GM19397 (cell line): ENCODE measurements around the gene AK8.

ENCODE experiments used
- ATAC-seq: cut with Tn5 transposase; IDR thresholded peaks from one replicate; pipeline ENCODE4 v1.9.1; 2021; ENCODE audit warnings: mild to moderate bottlenecking, moderate library complexity; ENCODE audit not compliant: unreplicated experiment

Gene AK8, protein sequence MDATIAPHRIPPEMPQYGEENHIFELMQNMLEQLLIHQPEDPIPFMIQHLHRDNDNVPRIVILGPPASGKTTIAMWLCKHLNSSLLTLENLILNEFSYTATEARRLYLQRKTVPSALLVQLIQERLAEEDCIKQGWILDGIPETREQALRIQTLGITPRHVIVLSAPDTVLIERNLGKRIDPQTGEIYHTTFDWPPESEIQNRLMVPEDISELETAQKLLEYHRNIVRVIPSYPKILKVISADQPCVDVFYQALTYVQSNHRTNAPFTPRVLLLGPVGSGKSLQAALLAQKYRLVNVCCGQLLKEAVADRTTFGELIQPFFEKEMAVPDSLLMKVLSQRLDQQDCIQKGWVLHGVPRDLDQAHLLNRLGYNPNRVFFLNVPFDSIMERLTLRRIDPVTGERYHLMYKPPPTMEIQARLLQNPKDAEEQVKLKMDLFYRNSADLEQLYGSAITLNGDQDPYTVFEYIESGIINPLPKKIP

DNA sequence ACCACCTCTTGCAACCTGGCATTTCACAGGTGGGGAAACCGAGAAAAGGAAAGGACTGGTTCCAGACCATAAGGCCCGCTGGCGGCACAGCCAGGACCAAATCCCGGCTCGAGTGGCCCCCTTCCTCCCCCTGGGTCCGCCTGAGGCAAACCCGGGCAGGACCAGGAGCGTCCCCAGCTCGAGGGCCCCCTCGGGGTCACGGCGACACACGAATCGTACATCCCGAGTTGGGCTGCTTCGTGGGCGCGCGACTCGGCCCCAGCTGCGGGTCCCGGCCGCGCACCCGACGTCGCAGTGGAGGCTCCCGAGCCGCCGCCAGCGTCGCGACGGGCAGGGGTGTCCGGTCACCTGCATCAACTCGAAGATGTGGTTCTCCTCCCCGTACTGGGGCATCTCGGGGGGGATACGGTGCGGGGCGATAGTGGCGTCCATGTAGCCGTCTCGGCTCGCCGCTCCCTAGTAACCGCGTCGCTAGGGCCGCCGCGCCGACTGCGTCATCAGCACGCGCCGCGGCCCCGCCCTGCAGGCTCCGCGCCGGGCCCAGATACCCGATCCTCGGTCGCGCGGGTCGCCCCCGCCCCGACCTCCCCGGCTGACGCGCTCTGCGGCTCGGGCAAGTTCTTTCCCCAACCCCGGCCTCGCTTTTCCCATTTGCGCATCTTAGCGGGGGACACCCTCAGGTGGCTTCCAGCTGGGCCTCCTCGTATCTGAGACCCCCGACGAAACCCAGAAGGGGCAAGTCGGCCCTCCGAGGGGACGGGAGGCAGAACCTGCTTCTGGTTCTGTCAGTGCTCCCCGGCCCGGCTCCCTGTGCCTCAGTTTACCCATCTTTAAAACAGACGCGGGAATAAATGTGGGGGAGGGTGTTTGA, at the start of gene AK8:
AK8 (minus strand) TSS at position 461 of the 871 bp plus-strand sequence; CDS start at position 432, 29 bp downstream.
- peak; percentile 67 for ATAC-seq

DNA sequence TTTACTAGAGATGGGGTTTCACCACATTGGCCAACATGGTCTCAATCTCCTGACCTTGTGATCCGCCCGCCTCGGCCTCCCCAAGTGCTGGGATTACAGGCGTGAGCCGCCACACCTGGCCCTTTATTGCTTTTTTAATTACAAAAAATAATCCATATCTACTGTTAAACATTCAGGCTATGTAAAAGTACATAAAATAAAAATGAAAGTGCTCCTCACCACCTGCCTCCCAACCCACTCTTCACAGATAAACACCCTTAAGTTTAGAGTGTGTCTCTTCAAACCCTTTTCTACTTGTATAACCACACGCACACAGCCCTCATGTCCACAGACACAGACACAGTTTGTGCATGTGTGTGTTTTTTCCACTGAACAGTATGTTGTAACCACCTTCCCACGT, 49.6 kb upstream of the AK8 start:
- ATAC-seq: no peak

DNA sequence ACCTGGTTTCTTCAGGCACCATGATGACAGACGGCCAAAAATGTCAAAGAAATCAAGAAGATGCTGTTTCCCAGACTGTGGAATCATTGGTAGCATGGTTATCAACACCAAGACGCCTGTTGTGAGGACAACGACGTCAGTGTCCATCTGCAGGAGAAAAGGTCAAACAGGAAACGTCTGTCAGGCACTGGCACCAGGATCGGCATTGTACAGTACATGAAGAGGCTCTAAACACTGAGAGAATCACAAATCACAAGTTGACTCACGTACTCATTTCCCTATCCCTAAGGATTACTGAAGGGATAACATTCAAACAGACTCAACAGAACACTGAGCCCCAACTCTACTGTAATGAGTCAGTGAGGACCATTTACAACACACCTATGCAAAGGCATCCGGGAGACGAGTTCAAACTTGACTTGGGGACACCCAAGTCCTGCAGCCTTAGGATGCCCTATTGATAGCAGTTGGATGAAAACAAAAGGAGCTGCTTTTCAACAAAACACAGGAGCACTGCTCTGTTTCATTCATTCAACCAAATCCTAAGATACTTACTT, 45.3 kb upstream of the AK8 start:
- no peak for ATAC-seq

DNA sequence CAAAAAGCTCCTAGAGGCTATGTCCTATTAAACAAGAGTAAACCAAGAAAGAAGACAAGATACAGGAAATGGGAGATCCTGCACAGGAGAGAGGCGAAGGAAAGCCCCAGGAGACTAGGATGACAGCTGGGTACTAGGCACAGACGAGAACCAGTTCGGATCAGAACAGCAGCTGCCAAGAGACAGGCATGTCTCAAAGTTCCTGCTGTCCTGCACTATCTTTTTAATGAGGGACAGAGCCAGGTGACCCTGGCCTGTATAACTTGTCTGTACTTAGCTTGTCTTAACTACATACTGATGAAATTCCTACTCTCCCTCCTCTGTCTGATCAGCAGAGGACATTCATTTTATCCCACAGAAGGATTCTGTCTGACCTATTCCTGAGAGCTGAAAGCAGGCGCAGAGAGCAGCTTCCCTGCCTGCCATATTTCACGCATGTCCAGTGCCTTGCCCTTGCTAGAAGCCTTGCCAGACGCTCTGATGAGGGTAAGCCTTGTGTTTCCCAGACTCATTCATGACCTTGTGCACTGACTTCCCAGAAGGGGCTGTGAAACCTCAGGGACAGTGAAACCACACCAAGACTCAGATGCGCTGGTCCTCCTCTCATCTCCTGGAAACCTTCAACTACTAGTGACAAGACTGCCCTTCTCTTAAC, 41.7 kb upstream of the AK8 start:
- no peak for ATAC-seq

GRCh38 chr9:132914924-132915323, 36.8 kb upstream of the AK8 start:
- no peak for ATAC-seq

GRCh38 chr9:132912131-132912530, 34.0 kb upstream of the AK8 start:
- ATAC-seq: no peak

DNA sequence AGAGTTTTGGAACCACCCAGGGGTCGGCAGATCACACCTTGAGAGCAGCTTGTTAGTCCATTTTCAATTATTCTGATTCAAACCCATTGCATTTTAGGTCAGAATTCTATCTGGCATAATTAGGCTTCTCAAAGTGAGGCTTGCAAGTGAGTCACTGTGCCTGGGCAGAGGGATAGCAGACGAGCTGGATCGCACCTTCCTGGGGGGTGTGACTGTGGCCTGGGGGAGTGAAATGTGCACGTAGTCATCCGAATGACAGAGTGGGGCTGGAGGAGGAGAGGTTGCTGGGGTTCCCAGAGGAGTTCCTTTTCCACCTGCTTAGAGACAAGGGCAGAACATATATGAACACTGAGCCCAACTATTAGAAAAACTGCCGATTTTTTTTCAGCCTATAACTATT, 32.3 kb upstream of the AK8 start:
- no peak for ATAC-seq

GRCh38 chr9:132909311-132909710, 31.2 kb upstream of the AK8 start:
- ATAC-seq: no peak

DNA sequence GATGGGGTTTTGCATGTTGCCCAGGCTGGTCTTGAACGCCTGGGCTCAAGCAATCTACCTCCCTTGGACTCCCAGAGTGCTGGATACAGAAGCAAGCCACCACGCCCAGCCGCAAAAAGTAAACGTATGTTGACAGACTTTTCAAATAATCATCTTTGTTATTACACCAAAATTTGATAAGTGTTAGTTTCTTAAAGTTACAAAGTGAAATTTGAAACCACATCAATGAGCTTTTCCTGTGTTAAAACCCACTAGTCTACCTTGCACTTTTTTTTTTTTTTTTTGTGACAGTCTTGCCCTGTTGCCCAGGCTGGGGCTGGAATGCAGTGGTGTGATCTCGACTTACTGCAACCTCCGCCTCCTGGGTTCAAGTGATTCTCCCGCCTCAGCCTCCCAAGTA, 30.6 kb upstream of the AK8 start:
- ATAC-seq: no peak

DNA sequence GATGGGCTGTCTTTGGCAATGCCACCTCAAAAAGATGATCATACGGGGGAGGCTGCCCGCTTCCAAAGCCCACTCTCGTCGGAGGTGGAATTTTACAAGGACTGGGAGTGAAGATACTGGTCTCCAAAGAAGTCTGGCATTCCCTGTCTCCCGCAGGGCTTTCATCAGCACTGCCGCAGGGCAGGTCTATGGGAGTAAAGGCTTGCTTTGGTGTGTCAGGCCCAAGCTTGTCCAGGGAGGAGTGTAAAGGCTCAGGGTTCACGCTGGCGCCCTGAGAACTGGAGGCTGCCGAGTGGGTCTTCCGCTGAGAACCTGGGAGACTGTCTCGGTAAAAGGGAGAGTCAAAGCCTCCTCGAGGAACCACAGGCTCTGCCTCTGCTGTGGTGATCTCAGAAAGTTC, 27.6 kb upstream of the AK8 start:
- ATAC-seq: no peak

DNA sequence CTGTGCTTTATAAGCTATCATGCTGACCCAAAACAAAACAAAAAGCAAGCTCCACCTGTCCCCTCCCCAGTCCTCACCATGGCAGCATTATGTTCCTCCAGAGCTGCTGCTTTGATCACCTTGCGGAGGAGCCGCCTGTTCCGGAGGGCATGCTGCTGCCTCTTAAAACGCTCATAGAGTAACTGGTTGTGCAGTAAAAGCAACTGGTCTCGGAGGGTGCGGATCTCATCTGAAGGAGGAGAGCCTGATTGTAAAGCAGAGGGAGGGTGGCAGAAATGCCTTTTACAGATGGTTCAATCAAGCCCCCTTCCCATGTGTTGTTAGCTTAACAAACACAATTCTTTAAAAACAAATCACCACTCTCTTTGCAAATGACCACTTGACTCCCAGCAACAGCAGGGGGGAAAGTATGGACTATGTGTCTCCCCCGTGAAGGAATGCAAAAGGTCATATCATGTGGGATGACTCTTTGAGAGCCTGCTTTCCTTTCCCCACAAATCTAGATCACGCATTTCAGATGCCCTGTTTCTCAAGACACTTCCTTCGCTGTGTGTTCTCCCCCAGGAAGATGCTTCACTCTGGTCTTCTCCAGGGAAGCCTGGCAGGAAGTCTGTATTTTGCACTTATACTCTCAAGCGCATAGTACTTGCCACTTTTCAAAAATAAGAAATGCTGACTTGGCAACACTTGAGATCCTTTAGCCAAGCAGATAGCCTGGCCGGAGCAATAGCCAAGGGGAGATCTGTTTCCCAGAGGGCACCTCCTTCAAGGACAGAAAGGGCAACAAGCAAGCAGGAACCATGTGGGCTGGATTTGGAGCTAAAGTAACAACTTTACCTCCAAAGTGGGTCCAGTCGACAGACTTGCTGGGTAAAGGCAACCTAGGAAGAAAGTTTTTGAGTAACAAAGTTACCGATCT, 25.7 kb upstream of the AK8 start:
- no peak for ATAC-seq

DNA sequence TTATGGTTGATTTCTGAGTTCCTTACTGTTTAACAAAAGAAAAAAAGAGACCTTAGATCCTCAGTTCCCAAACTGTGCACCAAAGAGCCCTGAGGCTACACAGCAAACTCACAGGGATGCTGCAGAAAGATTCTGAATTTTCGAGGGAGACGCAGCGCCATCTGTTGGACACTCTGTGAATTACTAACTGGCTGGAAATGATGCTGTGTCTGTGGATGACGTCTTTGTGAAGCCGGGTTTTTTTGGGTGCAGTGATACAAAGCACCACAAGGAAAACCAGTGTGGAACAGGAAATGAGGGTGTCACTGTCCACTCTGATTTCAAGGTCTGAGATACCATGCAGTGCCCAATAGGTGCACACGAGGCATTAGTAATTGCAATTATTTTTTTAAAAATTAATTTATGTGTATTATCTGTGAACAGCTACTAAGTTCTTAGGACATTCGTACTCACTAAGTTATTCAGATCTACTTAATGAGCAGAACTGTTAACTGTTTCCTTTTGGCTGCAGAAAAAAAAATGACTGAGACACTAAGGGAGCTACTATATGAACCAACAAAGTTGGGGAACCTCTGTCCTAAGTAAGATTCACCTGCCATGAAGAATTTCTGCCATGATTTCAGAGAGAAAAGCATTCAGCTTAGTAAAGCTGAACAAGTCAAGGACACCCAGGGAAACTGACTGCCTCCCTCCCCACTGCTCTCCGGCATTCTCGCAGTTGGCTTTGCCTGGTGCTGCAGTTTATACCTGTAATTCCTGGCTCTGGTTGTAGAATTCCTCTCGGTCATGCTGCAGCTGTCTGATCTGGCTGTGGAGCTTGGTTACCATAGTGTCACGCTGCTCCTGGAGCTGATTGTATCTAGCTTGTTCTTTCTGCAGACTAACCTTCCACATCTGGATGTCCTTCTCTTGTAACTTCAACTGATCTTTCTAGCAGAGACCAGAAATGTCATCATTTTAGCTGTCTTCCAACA, 24.1 kb upstream of the AK8 start:
- no peak for ATAC-seq

- ATAC-seq: no peak
These were observed 20.0 kb upstream of the AK8 start for GRCh38 chr9:132898051-132898450.

DNA sequence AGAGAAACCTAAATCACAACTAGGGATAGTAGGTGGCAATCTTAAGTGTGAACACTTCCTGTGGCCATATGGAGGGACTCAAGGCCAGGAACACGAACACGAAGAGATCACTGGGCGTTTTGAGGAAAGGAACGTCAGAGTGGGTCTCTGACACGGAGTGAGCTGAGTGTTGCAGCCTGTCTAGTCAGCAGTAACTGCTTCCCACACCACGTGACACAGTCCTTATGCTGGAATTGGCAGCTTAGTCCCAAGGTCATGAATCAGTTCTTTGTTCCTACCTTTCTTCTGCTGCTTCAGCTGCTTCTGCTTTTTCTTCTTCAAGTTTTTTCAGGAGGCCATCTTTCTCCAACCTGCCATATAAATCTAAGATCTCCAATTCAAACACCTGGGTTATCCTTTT, 18.8 kb upstream of the AK8 start:
- ATAC-seq: no peak

- no peak for ATAC-seq
These were observed 18.2 kb upstream of the AK8 start for GRCh38 chr9:132896264-132896663.

DNA sequence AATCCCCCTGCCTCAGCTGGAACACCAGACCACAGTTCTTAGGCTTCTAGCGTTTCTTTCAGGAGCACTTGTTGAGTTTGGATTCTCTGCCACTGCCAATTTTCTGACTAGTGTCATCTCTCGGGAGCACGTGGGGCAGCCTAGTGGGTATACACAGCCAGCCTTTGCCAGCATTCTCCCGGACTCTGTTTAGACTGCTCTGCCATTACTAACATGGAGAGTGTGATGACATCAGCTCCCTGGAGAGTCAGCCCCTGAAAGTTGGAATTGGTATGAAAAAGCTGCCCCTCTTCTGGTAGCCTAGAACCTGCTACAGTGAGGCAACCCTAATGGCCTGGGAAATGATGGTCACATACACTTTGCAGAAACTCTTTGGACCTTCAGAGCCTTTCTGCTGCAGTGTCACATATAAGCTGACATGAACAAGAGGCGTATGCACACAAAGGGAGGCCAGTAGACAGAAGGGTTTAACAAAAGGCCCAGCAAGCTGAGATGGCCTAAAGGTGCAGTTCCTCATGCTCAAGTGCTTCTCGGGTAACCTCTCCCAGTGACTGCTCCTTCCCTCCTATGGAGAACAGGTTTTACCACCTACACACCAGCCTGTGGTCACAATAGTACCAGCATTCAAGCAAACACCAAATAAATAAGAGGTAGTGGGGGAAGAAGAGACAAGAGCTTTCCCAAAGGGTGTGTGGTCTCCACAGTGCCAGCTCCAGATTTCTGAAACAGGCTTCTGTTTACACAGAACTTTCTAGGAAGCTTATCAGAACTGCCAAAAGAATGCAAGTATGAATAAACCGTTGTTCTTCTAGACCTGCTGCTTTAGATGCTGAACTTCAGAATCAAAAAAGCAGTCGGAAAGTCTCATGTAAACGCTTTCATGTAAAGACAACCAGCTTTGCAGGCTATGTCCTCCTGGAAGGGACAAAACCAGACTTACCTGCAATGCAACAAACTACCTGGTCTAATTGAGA, 17.1 kb upstream of the AK8 start:
- ATAC-seq: no peak

GRCh38 chr9:132894346-132894745, 16.3 kb upstream of the AK8 start:
- no peak for ATAC-seq

DNA sequence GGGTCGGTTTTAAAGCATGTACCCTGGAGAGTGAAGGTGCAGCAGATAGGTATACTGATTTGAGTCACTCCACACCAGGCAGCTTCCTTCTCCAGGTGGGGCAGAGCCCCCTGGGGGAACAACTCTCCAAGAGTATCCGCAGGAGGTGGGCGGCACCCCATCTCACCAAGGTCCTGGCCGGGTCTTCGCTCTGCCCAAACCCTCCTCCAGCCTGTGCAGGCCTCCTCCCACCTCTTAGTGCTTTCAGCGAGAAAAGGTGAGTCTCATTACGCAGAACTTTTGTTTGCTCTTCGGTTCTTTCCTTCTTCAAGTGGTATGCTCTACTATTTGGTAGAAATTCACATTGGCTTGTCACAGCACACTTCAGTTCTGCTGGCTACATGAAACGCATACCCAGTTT, 14.3 kb upstream of the AK8 start:
- no peak for ATAC-seq
